ENCODE data around the gene EFCAB6.

EFCAB6 gene

DNA sequence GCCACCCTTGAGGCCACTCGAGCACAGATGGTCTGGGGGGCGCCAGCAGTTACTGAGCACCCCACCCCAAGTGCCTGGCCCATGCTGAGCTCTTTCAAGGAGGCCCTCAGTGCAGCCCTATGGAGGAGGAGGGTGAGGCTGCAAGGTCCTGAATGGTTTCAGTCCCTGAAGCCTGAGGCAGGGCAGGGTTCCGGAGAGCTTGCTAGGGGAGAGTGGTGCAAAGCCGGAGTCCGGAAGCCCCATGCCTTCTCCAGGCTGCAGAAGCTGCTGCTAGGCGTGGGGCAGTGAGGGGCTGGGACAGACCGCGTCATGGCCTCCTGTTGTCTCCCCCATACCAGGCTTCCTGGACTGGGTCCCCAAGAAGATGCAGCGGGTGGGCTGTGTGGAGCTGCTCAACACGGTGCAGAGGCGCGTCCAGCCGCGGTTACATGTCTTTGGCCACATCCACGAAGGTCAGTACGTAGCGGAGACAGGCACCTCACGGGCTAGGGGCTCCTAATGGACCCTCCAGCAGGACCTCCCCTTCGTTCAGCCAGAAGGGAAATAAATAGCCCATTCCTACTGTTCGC lies 309.7 kb downstream of the EFCAB6 start:
- no peak overlapping the region for H3K4me3 Mint-ChIP-seq
- DNase-seq = no peak
- no peaks in the 10 kb centered on the region for H3K27me3 Mint-ChIP-seq
- ATAC-seq (replicated peaks) = no peak
- H3K36me3 Mint-ChIP-seq (ENCODE audit: insufficient read depth) = no peaks in the 10 kb centered on the region
- H3K4me1 Mint-ChIP-seq (ENCODE audit: low read depth in 2 of 2) = no peaks in the 10 kb centered on the region
- no peak overlapping the region for H3K27ac Mint-ChIP-seq
- H3K9me3 Mint-ChIP-seq = no peaks in the 10 kb centered on the region

DNA sequence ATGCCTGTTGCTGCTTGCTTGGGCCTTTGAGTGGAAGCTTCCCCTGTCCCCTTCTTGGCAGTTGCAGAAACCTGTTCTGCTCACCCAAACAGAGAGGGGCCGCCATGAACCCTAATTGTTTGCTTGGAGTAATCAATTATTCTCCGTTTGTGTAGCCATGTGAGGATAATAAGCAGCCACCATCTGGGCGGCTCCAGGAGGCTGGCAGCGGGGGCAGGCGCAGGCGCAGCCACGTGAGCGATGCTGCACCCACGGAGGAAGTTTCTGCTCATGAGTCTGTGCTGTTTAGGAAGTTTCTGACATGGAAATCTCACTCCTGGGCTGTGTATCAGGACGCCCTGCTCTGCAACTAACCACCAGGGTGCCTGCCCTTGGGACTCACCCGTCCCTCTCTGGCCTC lies 310.2 kb downstream of the EFCAB6 start:
- DNase-seq = no peak
- Mint-ChIP-seq H3K36me3 (ENCODE audit: insufficient read depth) (no peaks in the 10 kb centered on the region), H3K4me1 (ENCODE audit: low read depth in 2 of 2) (no peaks in the 10 kb centered on the region), H3K27me3 (no peaks in the 10 kb centered on the region), H3K4me3 (no peak overlapping the region), H3K27ac (no peak overlapping the region), H3K9me3 (no peaks in the 10 kb centered on the region)
- ATAC-seq (replicated peaks) = no peak

DNA sequence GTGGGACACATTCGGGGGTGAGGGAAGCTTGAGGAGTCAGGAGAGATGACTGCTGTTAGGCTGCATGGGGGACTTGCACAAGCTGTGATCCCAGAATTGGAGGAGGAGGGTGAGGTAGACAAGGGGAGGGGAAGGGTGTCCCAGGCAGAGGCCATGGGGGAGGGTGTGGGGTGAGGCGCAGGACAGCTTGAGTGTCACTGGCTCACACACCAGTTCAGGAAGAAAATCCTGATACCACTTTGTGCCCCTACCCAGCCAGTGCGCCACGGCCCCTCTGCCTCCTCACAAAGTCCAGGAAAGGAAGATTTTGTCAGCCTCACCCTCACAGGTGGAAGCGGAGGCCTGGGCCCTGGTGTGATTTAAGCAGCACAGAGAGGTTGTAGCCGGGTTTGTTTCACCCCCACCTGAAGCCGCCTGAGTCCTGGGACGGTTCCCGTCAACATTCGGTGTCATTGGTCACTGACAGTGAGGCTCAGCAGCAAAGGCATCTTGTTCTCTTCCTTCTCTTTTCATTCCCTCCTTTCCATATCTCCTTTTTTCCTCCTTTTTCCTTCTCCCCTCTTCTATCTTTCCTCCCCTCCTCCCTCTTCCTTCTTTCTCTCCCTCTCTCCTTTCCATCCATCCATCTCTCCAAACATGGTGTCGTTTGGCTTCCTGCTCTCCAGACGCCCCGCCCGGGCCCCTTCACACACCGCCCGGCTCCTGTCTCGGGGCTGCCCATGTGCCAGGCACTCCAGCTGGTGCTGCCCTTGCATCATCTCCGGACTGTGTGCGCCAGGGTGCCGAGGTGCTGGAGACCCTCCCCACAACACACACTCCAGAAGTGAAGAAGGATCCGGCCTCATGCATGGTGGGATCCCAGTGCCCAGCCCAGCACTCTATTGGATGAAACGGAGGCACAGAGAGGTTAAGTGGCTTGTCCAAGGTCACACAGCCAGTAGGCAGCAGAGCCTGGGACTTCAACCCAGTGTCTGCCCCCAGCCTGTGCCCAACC lies 311.0 kb downstream of the EFCAB6 start:
- no peaks in the 10 kb centered on the region for H3K9me3 Mint-ChIP-seq
- H3K4me3 Mint-ChIP-seq = no peak overlapping the region
- no peak overlapping the region for H3K27ac Mint-ChIP-seq
- no peak for DNase-seq
- H3K4me1 Mint-ChIP-seq (ENCODE audit: low read depth in 2 of 2) = no peaks in the 10 kb centered on the region
- no peaks in the 10 kb centered on the region for H3K27me3 Mint-ChIP-seq
- no peaks in the 10 kb centered on the region for H3K36me3 Mint-ChIP-seq (ENCODE audit: insufficient read depth)
- no peak for ATAC-seq (replicated peaks)

DNA sequence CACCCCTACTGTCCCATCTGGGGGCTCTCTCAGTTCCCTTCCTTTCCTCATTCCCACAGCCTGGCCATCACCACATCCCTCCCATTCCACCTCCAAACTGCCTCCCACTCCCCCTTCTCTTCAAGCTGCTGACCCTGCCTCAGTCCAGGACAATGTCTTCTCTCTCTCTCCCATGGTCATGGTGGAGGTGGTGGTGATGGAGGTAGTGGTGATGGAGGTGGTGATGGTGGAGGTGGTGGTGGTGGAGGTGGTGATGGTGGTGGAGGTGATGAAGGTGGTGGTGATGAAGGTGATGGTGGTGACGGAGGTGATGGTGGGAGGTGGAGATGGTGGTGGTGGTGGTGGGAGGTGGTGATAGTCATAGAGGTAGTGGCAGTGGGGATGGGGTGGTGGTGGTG lies 313.2 kb downstream of the EFCAB6 start:
- Mint-ChIP-seq H3K4me1 (ENCODE audit: low read depth in 2 of 2) (no peaks in the 10 kb centered on the region), H3K9me3 (no peaks in the 10 kb centered on the region), H3K27ac (no peak overlapping the region), H3K27me3 (no peaks in the 10 kb centered on the region), H3K36me3 (ENCODE audit: insufficient read depth) (no peaks in the 10 kb centered on the region), H3K4me3 (no peak overlapping the region)
- no peak for DNase-seq
- ATAC-seq (replicated peaks) = no peak

DNA sequence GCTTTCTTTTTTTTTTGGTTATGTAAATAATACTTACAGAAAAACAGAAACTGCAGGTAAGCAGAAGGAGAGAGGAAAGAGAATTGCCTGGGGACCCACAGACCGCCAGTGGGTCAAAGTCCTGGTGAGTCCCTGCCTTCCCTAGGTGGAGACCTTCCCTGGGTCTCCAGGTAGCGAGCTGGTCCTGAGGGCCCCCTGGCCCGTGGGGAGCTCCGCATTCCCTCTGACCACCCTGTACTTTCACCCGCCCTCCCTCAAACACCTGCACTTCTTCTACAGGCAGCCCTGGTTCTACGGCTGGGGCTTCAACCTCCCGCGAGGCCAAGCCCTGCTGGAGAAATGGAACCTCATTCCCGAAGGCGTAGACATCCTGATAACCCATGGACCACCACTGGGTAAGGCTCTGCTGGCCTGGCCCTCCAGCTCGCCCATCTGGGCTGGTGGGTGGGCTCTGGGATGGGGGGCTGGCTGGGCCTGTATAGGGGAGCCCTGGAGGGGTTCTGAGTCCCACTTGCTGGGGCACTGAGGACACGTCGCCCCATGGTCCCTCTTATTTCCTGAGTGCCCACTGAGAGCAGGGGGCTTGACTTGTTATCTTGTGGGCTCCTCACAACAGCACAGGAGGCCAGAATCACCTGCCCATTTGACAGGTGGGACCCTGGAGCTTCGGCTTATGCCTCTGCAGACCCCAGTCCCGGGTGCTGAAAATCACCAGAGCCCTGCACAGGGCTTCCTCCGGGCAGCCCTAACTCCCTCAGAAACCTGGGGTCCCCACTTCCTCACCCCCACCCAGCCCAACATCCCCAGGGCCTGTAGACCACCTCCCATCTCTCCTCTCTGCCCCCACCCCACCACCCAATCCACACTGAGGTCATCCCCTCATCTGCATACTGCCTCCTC lies 313.9 kb downstream of the EFCAB6 start:
- Mint-ChIP-seq H3K36me3 (ENCODE audit: insufficient read depth) (no peaks in the 10 kb centered on the region), H3K27ac (no peak overlapping the region), H3K4me1 (ENCODE audit: low read depth in 2 of 2) (no peaks in the 10 kb centered on the region), H3K27me3 (peaks cover 0 to 4% of the 10 kb centered on the region in 2 donors), H3K9me3 (no peaks in the 10 kb centered on the region), H3K4me3 (no peak overlapping the region)
- ATAC-seq (replicated peaks) (no peak), DNase-seq (no peak)

DNA sequence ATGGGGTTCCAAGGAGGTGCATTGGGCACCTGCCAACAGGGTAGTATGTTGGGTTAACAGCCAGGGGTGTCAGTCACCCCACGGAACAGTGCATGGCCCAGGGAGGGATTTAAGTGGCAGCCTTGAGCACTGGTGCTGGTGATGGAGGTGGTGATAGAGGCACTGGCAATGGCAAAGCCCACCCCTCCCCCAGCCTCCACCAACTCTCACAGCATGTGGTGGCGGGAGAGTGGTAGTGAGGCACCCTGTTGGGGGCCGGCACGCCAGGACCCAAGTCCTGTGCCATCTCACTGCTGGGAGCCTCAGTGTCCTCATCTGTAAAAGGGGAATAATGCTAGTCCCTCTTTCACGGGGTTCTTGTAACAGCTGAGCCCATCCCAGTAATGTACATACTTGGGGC lies 318.8 kb downstream of the EFCAB6 start:
- Mint-ChIP-seq H3K4me1 (ENCODE audit: low read depth in 2 of 2) (no peaks in the 10 kb centered on the region), H3K9me3 (peaks cover 3 to 13% of the 10 kb centered on the region in 2 donors), H3K27ac (no peak overlapping the region), H3K4me3 (no peak overlapping the region), H3K36me3 (ENCODE audit: insufficient read depth) (no peaks in the 10 kb centered on the region), H3K27me3 (peaks cover 0 to 9% of the 10 kb centered on the region in 2 donors)
- ATAC-seq (replicated peaks) (no peak), DNase-seq (no peak)

DNA sequence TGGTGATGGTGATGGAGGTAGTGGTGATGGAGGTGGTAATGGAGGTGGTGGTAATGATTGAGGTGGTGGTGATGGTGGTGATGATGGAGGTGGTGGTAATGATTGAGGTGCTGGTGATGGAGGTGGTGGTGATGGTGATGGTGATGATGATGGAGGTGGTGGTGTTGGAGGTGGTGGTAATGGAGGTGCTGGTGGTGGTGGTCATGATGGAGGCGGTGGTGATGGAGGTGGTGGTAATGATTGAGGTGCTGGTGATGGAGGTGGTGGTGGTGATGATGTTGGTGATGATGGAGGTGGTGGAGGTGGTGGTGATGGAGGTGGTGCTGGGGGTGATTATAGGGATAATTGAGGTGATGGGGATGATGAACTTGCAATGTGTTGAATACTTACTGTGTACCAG lies 320.4 kb downstream of the EFCAB6 start:
- ATAC-seq (replicated peaks) = no peak

DNA sequence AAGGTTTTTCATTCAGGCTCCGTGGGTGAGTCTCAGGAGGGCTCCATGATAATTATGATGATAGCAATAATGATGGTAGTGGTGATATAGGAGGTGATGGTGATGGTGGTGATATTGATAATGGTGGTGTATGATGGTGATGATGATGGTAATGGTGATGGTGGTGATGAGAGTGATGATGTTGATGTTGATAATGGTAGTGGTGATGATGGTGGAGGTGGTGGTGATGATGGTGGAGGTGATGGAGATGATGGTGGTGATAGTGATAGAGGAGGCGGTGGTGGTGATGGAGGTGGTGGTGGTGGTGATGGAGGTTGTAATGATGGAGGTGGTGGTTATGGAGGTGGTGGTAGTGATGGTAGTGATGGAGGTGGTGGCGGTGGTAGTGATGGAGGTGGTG lies 320.9 kb downstream of the EFCAB6 start:
- Mint-ChIP-seq H3K4me3 (no peak overlapping the region), H3K36me3 (ENCODE audit: insufficient read depth) (no peaks in the 10 kb centered on the region), H3K4me1 (ENCODE audit: low read depth in 2 of 2) (no peaks in the 10 kb centered on the region), H3K27me3 (peaks cover 10 to 21% of the 10 kb centered on the region in 2 donors), H3K9me3 (peaks cover 3 to 13% of the 10 kb centered on the region in 2 donors), H3K27ac (no peak overlapping the region)
- no peak for ATAC-seq (replicated peaks)
- no peak for DNase-seq

More for the DNA sequence above, 320.4 kb downstream of the EFCAB6 start:
- H3K4me1 Mint-ChIP-seq (ENCODE audit: low read depth in 2 of 2) = no peaks in the 10 kb centered on the region
- DNase-seq = no peak
- H3K27me3 Mint-ChIP-seq = peaks cover 7 to 19% of the 10 kb centered on the region in 2 donors
- no peak overlapping the region for H3K27ac Mint-ChIP-seq
- H3K9me3 Mint-ChIP-seq = peaks cover 3 to 13% of the 10 kb centered on the region in 2 donors
- no peak overlapping the region for H3K4me3 Mint-ChIP-seq
- no peaks in the 10 kb centered on the region for H3K36me3 Mint-ChIP-seq (ENCODE audit: insufficient read depth)

DNA sequence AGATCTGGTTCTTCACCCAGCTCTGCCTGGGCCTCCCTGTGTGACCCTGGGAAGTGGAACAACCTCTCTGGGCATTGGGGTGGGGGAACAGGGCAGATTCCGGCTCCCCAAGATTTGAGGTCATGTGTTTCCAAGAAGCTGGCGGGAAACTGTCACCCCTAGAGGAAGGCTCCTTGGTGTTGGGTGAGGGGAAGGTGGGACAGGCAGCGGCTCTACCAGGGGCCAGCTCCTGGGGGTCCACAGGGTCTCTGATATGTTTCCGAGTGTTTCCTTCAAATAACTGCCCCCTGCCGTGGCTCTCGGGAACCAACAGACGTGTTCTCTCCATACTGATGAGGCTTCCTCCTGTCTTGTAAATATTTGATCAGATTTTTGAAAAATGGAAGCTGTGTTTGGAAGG lies 321.8 kb downstream of the EFCAB6 start:
- H3K27me3 Mint-ChIP-seq = peaks cover 10 to 21% of the 10 kb centered on the region in 2 donors
- H3K27ac Mint-ChIP-seq = no peak overlapping the region
- H3K36me3 Mint-ChIP-seq (ENCODE audit: insufficient read depth) = no peaks in the 10 kb centered on the region
- no peak for ATAC-seq (replicated peaks)
- no peak for DNase-seq
- no peak overlapping the region for H3K4me3 Mint-ChIP-seq
- peaks cover 3 to 13% of the 10 kb centered on the region in 2 donors for H3K9me3 Mint-ChIP-seq
- H3K4me1 Mint-ChIP-seq (ENCODE audit: low read depth in 2 of 2) = no peaks in the 10 kb centered on the region

DNA sequence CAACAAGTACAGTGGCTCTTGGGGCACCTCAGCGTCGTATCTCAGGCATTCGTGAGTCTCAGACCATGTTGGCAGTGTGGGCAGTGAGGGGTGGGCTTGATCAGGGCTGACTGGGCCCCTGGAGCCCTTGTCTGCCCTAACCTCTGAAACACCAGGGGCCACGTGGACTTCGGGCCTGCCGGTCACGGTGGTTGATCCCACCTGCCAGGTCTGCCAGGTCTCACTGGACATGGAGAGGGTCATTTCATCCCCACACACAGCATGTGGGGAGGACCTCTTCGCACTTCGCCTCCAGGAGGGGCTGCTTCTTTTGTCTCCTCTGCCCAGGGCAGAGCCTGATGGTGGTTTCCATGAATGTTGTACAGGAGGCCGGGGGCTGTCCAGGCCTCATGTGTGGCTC lies 323.2 kb downstream of the EFCAB6 start:
- Mint-ChIP-seq H3K36me3 (ENCODE audit: insufficient read depth) (no peaks in the 10 kb centered on the region), H3K4me3 (no peak overlapping the region), H3K4me1 (ENCODE audit: low read depth in 2 of 2) (no peaks in the 10 kb centered on the region), H3K9me3 (peaks cover 3 to 13% of the 10 kb centered on the region in 2 donors), H3K27ac (no peak overlapping the region), H3K27me3 (peaks cover 10 to 21% of the 10 kb centered on the region in 2 donors)
- DNase-seq = no peak
- no peak for ATAC-seq (replicated peaks)

DNA sequence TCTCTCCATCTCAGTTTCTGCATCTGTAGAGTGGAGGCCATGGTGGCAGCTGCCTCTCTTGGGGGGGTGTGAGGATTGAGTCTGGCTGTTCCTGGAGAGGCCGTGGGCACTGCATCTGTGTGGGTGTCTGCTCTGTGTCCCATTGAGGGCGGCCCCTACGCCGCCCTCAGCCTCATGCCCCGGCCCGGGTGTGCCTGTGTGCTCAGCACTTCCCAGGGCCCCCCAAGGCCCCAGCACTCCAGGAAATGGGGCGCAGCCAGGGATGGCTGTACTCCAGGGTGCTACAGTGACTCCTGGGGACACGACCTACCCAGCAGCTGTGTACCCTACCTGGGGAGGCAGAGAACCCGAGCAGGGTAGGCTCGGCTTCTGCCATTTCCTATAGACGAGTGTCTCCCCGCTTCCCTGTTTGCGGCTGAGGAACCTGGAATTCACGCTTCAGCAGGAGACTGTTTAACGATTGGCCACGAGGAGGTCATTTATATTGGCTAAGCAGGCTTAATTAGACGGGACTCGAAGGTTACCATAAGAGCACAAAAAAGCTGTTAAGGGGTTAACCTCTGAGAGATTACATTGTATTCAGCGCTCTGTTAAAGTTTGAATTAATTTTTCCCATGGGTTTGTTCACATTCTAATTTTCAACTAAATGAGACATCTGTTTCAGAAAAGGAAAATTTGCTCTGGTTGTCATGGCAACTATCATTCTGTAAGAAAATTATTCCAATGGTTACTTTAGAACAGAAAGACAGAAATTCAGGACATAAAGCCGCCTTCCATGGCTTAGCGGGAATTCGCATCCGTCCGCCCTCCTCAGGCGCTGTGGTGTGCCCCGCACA lies 323.9 kb downstream of the EFCAB6 start:
- no peak overlapping the region for H3K4me3 Mint-ChIP-seq
- H3K4me1 Mint-ChIP-seq (ENCODE audit: low read depth in 2 of 2) = no peaks in the 10 kb centered on the region
- DNase-seq (no peak), ATAC-seq (replicated peaks) (no peak)
- H3K36me3 Mint-ChIP-seq (ENCODE audit: insufficient read depth) = no peaks in the 10 kb centered on the region
- H3K9me3 Mint-ChIP-seq = peaks cover 3 to 13% of the 10 kb centered on the region in 2 donors
- H3K27ac Mint-ChIP-seq = no peak overlapping the region
- H3K27me3 Mint-ChIP-seq = peaks cover 10 to 17% of the 10 kb centered on the region in 2 donors

DNA sequence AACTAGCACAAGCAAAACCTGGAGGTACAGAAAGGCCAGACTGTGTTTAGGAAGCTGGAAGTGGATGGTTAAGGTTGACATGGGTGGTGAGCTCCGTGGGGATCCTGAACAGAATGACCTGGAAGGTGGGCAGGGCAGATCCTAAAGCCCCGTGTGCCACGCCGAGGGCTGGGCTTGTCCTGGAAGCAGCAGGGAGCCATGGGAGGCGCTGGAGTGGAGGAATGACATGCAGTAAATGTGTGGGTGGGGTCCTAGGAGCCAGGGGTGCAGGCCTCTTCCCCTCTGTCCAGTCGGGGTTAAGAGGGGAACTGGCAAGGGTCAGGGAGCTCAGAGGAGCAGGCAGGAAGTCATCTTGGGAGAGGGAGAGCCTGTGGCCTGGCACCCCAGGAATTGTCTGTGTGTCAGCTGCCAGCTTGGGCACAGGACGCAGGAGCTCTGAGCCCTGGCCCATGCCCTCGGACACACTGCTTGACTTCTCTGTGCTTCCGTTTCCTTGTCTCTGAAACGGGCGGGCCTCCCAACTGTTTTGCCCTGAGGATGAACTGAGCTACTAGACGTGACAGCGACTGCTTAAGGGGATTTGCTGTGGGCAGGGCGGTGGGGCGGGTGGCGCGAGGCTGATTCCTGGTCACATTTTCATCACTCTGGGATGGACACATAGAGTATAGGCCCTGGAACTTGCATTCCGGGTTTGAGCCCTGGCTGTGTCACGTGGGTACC lies 324.6 kb downstream of the EFCAB6 start:
- Mint-ChIP-seq H3K4me3 (no peak overlapping the region), H3K27ac (no peak overlapping the region)

More for the DNA sequence above, 324.6 kb downstream of the EFCAB6 start:
- no peak for ATAC-seq (replicated peaks)
- no peaks in the 10 kb centered on the region for H3K36me3 Mint-ChIP-seq (ENCODE audit: insufficient read depth)
- H3K9me3 Mint-ChIP-seq = peaks cover 3 to 13% of the 10 kb centered on the region in 2 donors
- peaks cover 10 to 12% of the 10 kb centered on the region in 2 donors for H3K27me3 Mint-ChIP-seq
- no peak for DNase-seq
- H3K4me1 Mint-ChIP-seq (ENCODE audit: low read depth in 2 of 2) = no peaks in the 10 kb centered on the region

Data from effector memory CD8-positive, alpha-beta T cell (primary cell).